ENCODE results near the gene EFCC1. TPM values are rescaled to one million over a fixed set of nuclear protein-coding genes. Genes with fewer than 3 reads are reported as not detected.
"Not testable (repeated sequence)": the region's sequence is repeated elsewhere in the genome, so short reads cannot be mapped to it uniquely, and the experiment has no call there.

The EFCC1 gene
- total RNA-seq, 1 experiment from 2014 or later, result not detected

DNA sequence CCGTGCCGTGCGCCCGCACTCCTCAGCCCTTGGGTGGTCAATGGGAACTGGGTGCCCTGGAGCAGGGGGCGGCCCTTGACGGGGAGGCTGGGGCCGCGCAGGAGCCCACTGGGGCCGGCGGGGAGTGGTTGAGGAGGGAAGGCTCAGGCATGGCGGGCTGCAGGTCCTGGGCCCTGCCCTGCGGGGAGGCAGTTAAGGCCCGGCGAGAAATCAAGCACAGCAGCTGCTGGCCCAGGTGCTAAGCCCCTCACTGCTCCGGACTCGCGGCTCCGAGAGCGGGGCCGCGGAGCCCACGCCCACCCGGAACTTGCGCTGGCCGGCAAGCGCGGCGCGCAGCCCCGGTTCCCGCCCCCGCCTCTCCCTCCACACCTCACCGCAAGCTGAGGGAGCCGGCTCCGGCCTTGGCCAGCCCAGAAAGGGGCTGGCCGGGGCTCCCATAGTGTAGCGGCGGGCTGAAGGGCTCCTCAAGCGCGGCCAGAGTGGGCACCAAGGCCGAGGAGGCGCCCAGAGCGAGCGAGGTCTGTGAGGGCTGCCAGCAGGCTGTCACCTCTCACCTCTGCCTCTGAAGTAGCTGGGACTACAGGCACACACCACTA lies 67.3 kb downstream of the EFCC1 start:
- Histone ChIP-seq H3K9me3 (ENCODE audit: low read depth, low read length, poor library complexity, severe bottlenecking) (no peaks in the 10 kb centered on the region), H3K36me3 (ENCODE audit: insufficient read depth, low read length, poor library complexity, severe bottlenecking) (no peaks in the 10 kb centered on the region), H3K4me1 (ENCODE audit: insufficient read depth, low read length, poor library complexity, severe bottlenecking) (no peaks in the 10 kb centered on the region), H3K27ac (ENCODE audit: low read depth, low read length, poor library complexity, severe bottlenecking) (no peak overlapping the region), H3K27me3 (replicated peaks; ENCODE audit: insufficient read depth, low read depth, low read length, poor library complexity) (no peaks in the 10 kb centered on the region), H3K4me3 (ENCODE audit: low read depth, low read length, poor library complexity, severe bottlenecking) (no peak overlapping the region)
- intact Hi-C loops (cut with micrococcal nuclease; ENCODE audit: unreplicated experiment), result no loop called here
- no peak for DNase-seq (ENCODE audit: low spot score)
- ChIA-PET CTCF (interaction anchor here (0.7 kb wide), 1 partner anchor 175 kb away, joined by 3 read pairs; no protein-coding TSS in a partner anchor), POLR2A (ENCODE audit: low non-redundant PET) (no interaction called here)
- no TSS peak for BruUV-seq (replicated peaks)
- TF ChIP-seq, protein P1, sequence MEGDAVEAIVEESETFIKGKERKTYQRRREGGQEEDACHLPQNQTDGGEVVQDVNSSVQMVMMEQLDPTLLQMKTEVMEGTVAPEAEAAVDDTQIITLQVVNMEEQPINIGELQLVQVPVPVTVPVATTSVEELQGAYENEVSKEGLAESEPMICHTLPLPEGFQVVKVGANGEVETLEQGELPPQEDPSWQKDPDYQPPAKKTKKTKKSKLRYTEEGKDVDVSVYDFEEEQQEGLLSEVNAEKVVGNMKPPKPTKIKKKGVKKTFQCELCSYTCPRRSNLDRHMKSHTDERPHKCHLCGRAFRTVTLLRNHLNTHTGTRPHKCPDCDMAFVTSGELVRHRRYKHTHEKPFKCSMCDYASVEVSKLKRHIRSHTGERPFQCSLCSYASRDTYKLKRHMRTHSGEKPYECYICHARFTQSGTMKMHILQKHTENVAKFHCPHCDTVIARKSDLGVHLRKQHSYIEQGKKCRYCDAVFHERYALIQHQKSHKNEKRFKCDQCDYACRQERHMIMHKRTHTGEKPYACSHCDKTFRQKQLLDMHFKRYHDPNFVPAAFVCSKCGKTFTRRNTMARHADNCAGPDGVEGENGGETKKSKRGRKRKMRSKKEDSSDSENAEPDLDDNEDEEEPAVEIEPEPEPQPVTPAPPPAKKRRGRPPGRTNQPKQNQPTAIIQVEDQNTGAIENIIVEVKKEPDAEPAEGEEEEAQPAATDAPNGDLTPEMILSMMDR (conservative IDR thresholded peaks at IDR 0.05; ENCODE audit: low read depth, low read length), result no peak

DNA sequence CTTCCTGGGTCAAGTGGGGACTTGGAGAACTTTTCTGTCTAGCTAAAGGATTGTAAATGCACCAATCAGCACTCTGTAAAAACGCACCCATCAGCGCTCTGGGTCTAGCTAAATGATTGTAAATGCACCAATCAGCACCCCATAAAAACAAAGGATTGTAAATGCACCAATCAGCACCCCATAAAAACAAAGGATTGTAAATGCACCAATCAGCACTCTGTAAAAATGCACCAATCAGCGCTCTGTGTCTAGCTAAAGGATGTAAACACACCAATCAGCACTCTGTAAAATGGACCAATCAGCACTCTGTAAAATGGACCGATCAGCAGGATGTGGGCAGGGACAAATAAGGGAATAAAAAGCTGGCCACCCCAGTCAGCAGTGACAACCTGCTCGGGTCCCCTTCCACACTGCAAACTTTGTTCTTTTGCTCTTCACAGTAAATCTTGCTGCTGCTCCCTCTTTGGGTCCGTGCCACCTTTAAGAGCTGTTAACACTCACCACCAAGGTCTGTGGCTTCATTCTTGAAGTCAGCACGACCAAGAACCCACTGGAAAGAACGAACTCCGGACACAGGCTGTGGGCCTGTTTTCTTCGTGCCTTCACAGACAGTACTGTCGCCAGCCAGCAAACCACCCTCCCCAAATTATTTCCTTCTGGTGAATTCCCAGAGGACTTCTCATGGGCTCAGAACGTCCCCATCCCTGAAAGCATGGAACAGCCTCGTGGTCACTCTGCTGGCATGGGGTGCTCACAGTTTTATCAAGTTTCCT lies 68.4 kb downstream of the EFCC1 start:
- H3K4me3 ChIP-seq (ENCODE audit: low read depth, low read length, poor library complexity, severe bottlenecking); H3K36me3 ChIP-seq (ENCODE audit: insufficient read depth, low read length, poor library complexity, severe bottlenecking); POLR2A ChIA-PET (ENCODE audit: low non-redundant PET); H3K4me1 ChIP-seq (ENCODE audit: insufficient read depth, low read length, poor library complexity, severe bottlenecking); H3K27me3 ChIP-seq (replicated peaks; ENCODE audit: insufficient read depth, low read depth, low read length, poor library complexity); H3K9me3 ChIP-seq (ENCODE audit: low read depth, low read length, poor library complexity, severe bottlenecking); CTCF ChIA-PET; H3K27ac ChIP-seq (ENCODE audit: low read depth, low read length, poor library complexity, severe bottlenecking); BruUV-seq (replicated peaks); intact Hi-C loops (cut with micrococcal nuclease; ENCODE audit: unreplicated experiment); DNase-seq (ENCODE audit: low spot score): not testable (repeated sequence)

DNA sequence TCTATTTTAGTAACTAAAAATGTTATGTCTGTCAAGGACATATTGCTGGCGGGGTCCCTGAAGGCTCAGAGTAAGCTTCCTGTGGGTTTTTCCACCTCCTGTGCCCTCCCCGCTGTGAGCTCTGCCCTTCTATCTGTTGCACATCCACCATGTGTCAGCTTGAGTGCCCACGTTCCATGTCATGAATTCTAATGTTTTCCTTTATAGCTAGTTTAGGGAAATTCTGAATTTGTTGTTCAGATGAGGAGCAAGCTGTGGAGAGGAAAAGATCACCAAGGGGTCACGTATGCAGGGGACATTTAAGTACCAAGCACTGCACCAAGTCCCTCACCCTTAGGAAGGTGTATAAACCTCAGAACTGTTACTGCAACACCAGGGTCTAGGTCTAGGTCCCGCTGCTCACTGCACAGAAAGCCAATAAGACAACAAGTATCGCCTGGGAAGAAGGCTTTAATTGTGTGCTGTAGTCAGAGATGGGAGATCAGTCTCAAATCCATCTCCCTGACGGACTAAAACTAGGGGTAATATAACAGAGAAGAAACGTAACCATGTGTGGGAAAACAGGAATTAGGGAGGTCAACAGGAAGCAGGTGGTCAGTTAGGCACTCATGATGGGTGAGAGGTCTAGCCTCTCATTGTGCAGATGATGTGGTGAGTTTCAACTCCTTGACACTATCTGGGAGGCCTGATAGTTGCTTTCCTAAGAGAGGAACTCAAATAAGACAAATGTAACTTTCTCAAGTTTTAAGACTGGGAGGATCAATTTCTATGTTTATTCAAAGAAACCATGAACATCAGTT lies 69.2 kb downstream of the EFCC1 start:
- DNase-seq (ENCODE audit: low spot score), result no peak
- ChIA-PET CTCF (no interaction called here), POLR2A (ENCODE audit: low non-redundant PET) (no interaction called here)
- H3K4me3 ChIP-seq (ENCODE audit: low read depth, low read length, poor library complexity, severe bottlenecking), result no peak overlapping the region
- no peaks in the 10 kb centered on the region for H3K4me1 ChIP-seq (ENCODE audit: insufficient read depth, low read length, poor library complexity, severe bottlenecking)
- H3K27me3 ChIP-seq (replicated peaks; ENCODE audit: insufficient read depth, low read depth, low read length, poor library complexity), result no peaks in the 10 kb centered on the region
- TF ChIP-seq, protein P1 (conservative IDR thresholded peaks at IDR 0.05; ENCODE audit: low read depth, low read length), result no peak
- TF ChIP-seq EZH2 (IDR thresholded peaks at IDR 0.05; ENCODE audit: borderline replicate concordance, low read depth, low read length, poor library complexity, severe bottlenecking), result no peak
- H3K27ac ChIP-seq (ENCODE audit: low read depth, low read length, poor library complexity, severe bottlenecking), result no peak overlapping the region
- no TSS peak for BruUV-seq (replicated peaks)
- intact Hi-C loops (cut with micrococcal nuclease; ENCODE audit: unreplicated experiment), result no loop called here
- no peaks in the 10 kb centered on the region for H3K9me3 ChIP-seq (ENCODE audit: low read depth, low read length, poor library complexity, severe bottlenecking)
- H3K36me3 ChIP-seq (ENCODE audit: insufficient read depth, low read length, poor library complexity, severe bottlenecking), result no peaks in the 10 kb centered on the region
